ENCODE data around the gene SPSB1.

The SPSB1 gene

GRCh38 chr1:9270290-9270883 is 22.3 kb upstream of the SPSB1 start:
- TF ChIP-seq CTCF (IDR thresholded peaks at IDR 0.05; ENCODE audit: insufficient read depth, low read depth, low read length, missing control alignments): no peak
- DNase-seq (ENCODE audit: low read depth): no peak

DNA sequence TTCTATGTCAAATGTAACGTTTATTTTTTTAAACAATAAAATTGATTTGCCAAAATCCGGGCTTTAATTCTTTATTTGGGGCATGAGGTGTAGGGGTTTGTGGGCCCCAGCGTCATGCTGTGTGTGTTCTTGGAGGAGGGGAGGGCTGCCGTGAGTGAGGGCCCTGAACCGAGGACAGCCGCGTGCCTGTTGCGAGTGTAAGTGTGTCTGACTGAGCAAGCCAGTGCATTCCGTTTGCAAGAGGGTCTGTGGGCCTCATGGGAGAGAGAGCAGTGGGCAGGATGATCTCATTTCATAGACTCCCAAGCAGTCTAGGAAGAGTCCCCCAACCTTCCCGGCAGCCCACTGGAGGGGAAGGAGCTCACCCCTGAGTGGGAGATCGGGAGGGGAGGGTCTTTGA is 21.4 kb upstream of the SPSB1 start:
- TF ChIP-seq CTCF (IDR thresholded peaks at IDR 0.05; ENCODE audit: insufficient read depth, low read depth, low read length, missing control alignments): no peak
- no peak for DNase-seq (ENCODE audit: low read depth)
- H3K4me3 ChIP-seq (ENCODE audit: low read depth, low read length): no peak overlapping the region

More at GRCh38 chr1:9270290-9270883, 22.3 kb upstream of the SPSB1 start:
- H3K4me3 ChIP-seq (ENCODE audit: low read depth, low read length): no peak overlapping the region

DNA sequence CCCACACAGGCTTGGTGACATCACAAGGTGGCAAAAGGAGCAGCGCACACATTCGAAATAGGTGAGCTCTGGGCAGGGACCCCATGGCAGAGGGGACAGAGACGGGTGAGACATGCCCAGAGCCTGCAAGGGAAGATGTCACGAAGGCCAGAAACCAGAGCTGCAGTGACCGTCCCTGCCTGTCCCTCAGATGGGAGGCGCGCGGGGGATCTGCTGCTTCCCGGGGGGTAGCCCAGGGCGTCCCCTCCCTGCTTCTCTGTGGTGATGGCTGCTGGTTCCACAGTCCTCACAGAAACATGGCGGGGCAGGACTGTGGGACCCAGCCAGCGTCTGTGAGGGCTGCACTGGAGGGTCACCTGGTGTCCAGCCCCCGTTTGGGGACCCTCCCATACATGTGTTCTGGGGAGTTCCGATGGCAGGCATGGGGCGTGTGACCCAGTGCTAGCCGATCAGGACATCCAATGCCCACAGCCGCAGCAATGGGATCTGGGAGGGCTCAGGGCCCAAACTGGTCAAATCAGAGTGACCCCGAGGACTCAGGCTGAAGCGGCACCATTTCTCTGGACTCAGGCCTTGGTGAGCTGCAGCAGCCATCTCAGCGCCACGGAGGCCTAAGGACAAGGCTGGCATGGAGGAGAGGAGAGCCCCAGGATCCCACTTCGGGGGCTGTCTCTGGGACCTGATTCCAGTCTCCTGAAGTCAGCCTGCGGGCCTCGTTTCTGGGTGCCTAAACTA is 20.7 kb upstream of the SPSB1 start:
- no peak for DNase-seq (ENCODE audit: low read depth)
- TF ChIP-seq CTCF (IDR thresholded peaks at IDR 0.05; ENCODE audit: insufficient read depth, low read depth, low read length, missing control alignments): no peak
- H3K4me3 ChIP-seq (ENCODE audit: low read depth, low read length): no peak overlapping the region

DNA sequence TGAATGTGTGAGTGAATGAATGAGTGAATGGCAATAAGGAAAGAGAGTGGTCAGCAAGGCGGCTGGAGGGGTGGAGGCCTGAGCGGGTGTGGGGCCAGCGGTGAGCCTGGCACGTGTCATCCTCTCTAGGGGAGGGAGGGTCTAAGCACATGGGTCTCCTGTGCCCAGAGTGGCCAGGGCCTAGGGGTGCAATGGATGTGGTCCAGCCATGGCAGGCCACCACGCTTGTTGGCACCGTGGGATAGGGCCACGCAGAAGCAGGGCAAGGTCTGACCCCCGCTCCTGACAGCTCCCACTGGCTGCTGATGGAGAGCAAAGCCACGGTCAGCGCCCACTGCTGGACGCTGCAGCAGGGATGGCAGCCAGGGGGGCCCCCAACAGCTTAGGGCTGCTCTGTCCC is 19.5 kb upstream of the SPSB1 start:
- H3K4me3 ChIP-seq (ENCODE audit: low read depth, low read length): no peak overlapping the region
- no peak for DNase-seq (ENCODE audit: low read depth)
- no peak for TF ChIP-seq CTCF (IDR thresholded peaks at IDR 0.05; ENCODE audit: insufficient read depth, low read depth, low read length, missing control alignments)

GRCh38 chr1:9275161-9275560 is 17.5 kb upstream of the SPSB1 start:
- no peak overlapping the region for H3K4me3 ChIP-seq (ENCODE audit: low read depth, low read length)
- DNase-seq (ENCODE audit: low read depth): no peak
- no peak for TF ChIP-seq CTCF (IDR thresholded peaks at IDR 0.05; ENCODE audit: insufficient read depth, low read depth, low read length, missing control alignments)

- DNase-seq (ENCODE audit: low read depth): peak; percentile 92
- H3K4me3 ChIP-seq (ENCODE audit: low read depth, low read length): no peak overlapping the region
- no peak for TF ChIP-seq CTCF (IDR thresholded peaks at IDR 0.05; ENCODE audit: insufficient read depth, low read depth, low read length, missing control alignments)
These were observed 17.1 kb upstream of the SPSB1 start for GRCh38 chr1:9275567-9276034.
